ENCODE measurements around the gene PIP4K2A.
A peak's percentile ranks its signal among the peaks of the same experiment; 100 is the strongest.
"Not testable (repeated sequence)": the region's sequence is repeated elsewhere in the genome, so short reads cannot be mapped to it uniquely, and the experiment has no call there.

PIP4K2A gene

DNA sequence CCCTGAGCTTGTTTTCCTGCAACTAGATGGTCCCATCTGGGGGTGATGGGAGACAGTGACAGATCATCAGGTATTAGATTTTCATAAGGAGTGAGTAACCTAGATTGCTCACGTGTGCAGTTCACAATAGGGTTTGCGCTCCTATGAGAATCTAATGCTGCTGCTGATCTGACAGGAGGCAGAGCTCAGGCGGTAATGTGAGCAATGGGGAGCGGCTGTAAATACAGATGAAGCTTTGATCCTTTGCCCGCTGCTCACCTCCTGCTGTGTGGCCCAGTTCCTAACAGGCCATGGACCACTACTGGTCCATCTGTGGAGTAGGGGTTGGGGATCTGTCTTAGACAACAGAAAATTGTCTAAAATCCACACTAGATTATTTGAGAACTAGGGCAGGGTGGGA is 22.3 kb downstream of the PIP4K2A start:
- DNase-seq = not testable (repeated sequence)

DNA sequence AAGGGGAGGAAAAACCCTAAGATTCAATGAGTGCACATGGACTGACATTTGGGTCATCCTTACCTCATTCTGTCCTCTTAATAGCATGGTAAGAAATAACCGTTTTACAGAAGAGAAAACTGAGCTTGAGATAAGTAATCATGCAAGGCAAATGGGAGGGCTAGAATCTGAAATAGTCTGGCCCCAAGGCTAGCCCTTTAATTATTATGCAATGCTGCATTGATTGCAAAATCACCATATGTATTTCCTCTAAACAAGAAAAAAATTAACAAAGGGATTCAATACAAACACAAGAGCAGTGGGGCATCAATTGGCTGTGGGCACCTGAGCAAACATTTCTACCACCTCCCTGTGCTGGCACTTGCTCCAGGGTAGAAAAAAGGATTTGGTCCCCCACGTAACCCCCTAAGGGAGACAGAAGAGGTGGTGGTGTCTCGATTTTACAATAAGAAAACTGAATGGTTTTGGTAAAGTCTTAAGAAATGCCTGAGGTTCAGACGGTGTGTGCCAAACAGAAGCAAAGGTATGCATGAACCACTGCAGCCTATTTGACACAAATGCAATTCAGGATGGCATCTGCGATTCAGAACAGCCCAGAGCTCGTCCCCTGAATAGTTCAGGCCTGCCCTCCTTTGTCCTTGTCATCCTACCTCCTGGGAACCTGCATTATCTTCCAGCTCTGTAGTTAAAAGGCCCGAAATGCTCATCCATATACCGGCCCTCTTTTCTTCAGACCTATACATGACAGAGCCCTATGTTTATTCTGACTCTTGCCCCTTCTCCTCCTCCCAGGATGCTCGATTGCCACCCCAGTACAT is 23.6 kb downstream of the PIP4K2A start:
- no peak for DNase-seq

DNA sequence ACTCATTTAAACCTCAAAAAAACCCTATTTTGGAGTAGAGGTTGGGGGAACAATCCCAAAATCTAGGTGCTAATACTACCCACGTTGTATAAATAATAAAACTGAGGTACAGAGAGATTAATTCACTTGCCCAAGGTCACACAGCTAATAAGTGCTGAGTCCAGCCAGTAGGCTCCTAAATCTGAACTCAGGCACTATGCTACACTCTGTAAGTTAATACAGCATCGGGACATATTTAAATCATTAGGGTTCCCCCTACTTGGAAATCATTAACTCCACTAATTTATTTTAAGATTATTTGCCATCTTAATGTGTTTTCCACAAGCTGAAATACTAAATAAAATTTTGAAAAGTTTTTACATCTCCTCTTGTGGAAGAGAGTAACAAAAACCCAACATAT is 24.2 kb downstream of the PIP4K2A start:
- DNase-seq = no peak

DNA sequence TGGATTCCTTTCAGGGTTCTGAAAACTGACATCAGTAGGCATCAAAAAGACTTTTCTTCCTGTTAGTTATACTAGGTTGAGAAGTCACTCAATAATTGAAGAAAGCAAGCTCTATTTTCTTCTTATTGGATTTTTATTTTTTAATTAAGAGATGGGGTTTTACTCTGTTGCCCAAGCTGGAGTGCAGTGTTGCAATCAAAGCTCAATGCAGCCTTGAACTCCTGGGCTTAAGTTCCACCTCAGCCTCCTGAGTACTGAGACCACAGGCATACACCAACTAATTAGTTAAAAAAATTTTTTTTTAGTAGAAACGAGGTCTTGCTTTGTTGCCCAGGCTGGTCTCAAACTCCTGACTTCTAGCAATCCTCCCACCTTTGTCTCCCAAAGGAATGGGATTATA is 28.0 kb downstream of the PIP4K2A start:
- DNase-seq = no peak

DNA sequence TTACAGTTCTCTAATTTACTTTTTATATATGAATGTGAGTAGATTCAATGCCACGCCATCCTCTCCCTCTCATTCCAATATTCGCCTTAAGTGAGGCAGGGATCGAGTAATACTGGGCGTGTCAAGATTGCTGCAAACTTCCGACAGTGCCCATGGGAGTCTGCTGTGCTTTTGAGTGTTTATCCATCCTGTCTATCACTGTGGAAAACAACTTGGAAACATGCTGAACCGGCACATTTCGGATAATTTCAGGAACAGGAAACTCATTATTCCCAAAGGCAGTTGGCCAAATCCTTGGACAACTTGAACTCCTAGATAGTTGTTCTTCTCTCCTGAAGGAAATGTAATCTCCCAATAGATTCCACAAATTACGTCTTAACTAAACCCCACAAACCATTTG is 28.5 kb downstream of the PIP4K2A start:
- DNase-seq = no peak

DNA sequence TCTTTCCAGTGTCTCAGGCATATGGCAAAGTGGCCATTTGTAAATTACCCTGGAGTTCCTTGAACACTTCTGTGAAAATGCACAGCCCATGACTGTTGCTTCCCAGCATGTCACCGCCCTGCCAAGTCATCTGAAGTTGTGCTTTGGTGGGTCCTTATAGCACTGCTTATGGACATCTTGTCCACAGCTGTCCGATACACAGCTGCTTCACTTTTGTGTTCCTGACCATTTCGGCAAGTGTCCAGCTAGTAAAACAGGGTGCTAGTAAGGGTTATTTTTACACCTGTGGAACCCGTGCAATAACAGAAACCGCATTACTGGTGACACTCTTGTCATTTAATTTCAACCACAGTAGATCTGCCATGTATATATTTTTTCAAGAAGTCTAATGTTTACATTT is 29.7 kb downstream of the PIP4K2A start:
- no peak for DNase-seq

DNA sequence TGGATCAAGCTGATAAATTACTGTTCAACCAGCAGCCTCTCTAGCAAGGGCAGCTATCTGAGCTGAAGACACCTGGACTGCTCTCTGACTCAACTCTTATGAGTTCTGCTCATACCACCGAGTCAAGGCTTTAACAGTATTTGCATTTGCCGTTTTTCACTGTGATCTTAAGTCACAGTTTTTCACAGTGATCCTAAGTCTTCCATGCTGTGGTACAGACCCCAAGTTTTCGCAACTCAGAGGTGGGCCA is 31.3 kb downstream of the PIP4K2A start:
- no peak for DNase-seq

DNA sequence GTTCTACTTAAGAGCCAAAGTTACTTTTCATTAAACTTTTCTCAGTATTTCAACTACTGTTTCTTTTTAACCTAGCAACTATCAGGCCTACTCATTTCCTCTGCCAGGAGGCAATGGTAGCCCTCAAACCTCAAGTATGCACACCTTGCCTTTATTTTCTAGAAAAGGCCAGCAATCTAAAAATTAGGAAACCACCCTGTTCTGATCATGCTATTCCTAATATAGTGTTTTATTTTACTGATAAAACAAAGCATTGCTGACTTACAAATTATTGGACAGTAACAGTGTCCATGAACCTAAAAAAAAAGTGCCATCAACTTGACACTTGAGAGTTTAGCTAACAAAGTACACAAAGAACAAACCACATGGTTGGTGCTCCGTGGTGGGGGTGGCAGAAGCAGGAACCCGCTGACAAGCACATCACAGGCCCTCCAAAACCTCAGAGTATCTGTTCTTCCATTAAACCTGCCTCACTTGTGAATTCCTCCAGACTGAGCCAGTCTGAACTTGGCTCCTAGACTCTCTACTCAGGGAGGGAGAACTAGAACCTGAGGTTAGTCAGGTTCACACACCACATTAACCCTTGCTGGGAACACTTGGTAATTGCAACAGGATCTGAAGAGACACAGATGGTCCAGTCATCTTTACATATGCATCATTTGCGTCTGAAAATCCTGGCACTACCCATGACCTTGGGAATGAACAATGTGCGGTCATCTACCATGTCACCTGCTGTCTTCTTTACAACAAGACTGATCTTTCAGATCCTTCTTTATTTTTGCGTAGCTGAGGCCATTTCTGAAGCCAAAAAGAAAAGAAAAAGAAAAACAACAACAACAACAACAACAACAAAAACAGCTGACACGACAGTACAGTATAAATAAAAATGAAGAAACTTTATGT is 31.9 kb downstream of the PIP4K2A start:
- peak; percentile 56 for DNase-seq

DNA sequence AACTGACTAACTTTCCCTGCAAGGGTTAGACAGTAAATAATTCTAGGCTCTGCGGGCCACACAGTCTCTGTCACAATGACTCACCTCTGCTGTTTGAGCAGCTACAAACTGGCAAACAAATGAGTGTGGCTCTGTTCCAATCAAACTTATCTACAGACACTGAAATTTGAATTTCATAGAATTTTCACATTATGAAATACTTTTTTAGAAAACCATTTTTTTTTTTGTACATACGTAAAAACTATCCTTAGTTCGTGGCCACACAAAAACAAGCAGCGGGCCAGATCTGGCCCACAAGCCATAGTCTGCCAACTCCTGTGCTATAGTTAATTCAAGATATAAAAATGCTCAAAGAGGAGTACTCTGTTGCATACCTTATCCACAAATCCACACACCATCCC is 32.6 kb downstream of the PIP4K2A start:
- DNase-seq = no peak

DNA sequence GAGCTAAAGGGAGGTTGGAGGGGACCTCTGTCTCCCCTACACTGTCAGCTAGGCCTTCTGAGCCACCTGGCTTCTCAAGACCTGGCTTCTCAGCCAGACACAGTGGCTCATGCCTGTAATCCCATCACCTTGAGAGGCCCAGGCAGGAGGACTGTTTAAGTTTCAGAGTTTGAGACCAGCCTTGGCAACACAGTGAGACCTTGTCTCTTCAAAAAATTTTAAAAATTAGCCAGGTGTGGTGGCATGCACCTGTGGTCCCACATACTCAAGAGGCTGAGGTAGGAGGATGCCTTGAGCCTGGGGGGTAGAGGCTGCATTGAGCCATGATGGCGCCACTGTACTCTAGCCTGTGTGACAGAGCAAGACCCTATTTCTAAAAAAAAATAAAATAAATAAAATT is 33.1 kb downstream of the PIP4K2A start:
- no peak for DNase-seq

DNA sequence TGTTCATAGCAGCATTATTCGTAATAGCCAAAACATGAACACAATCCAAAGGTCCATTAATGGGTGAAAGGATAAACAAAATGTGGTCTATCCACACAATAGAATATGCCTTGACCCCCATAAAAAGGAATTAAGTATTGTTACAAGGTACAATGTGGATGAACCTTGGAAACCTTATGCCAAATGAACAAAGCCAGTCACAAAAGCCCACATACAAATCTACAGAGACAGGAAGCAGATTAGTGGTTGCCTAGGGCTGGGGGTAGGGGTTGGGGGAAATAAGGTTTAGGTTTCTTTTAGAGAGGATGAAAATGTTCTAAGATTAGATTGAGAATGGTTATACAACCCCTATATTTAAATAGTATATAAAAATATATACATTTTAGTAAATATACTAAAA is 34.8 kb downstream of the PIP4K2A start:
- DNase-seq = no peak

DNA sequence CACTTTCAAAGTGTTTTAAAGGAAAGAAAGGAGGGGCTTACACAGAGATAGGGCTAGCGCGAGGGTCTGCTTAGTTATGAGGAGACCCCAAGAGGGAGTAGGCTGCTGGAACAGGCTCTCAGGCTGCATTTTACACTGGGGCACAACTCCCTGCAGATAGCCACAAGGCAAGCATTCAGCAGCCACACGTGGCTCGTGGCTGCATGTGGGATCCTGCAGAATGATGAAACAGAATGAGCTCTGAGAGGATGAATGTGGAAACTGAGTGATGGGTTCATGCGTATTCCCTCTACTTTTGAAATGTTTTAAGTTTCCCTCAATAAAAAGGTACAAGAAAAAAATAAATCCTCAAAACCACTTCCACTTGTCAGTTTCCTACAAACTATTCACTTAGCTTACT is 37.0 kb downstream of the PIP4K2A start:
- no peak for DNase-seq

DNA sequence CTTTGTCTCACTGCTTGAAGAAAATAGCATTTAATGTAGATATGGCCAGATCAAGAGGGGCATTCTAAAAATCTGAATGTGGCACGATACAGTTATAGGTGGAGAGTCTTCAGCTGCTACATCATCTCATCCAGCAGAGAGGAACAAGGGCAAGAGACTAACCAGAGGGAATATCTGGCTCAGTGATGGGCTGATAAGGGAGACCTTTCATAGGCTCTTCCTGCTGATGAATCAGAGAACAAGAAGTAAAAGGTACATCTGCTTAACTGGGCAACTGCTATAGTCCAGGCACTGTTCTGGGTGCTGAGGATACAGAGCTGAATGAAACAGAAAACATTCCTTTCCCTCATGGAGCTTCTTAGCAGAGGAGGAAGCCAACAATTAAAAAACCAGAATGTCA is 37.9 kb downstream of the PIP4K2A start:
- no peak for DNase-seq

DNA sequence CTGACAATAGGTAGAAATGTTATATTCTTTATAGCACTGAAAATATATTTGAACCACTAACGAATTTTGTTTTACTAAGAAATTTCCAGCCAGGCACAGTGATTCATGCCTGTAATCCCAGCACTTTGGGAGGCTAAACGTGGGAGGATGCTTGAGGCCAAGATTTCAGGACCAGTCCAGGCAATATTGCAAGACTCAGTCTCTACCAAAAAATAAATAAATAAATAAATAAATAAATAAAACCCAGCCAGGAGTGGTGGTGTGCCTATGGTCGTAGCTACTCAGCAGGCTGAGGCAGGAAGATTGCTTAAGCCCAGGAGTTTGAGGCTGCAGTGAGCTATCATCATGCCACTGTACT is 39.8 kb downstream of the PIP4K2A start:
- DNase-seq = no peak

DNA sequence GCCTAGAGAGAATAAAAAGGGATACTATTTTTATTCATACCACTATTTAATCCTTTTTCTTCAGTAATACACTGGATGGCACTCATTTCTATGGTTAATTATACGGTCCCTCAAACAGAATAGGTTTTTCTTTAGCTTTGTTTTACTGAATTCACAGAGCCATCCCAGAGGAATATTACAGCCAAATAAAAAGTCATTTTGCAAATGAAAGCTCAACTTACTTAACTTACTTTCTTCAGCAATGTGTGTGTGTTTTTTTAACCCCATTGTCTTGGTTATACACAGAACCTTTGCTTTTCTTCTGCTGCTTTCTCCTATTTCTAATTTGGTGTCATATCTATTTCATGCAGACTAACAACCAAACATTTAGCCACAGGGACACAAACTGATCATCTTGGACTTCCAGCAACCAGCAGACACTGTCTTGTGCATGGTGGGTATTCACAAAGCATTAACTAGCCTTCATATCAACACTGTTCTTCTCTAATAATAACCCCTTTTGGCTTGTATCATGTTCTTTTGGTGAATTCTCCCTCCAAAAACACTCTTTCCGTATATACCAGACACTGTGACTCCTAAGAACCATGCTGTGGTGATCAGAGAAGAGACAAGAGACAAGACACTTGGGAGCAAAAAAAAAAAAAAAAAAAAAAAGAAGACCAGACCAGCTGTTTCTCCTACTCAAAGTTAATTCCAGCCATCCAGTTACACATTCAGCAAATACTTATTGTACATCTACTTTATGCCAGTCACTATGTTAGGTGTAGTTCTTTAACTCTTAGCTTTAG is 40.4 kb downstream of the PIP4K2A start:
- DNase-seq = no peak

DNA sequence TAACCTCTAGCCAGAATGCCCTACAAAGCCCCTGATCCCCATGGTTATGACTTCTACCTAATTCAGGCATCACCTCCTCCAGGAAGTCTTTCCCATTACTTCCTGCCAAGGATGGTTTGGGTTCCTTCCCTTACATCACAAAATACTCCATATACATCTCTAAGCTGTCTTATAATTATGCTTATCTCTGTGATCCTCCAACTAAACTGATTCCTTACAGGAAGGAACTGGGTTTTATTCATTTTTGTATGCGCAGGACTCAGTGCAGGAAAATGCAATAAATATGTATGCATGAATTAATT is 41.3 kb downstream of the PIP4K2A start:
- no peak for DNase-seq

DNA sequence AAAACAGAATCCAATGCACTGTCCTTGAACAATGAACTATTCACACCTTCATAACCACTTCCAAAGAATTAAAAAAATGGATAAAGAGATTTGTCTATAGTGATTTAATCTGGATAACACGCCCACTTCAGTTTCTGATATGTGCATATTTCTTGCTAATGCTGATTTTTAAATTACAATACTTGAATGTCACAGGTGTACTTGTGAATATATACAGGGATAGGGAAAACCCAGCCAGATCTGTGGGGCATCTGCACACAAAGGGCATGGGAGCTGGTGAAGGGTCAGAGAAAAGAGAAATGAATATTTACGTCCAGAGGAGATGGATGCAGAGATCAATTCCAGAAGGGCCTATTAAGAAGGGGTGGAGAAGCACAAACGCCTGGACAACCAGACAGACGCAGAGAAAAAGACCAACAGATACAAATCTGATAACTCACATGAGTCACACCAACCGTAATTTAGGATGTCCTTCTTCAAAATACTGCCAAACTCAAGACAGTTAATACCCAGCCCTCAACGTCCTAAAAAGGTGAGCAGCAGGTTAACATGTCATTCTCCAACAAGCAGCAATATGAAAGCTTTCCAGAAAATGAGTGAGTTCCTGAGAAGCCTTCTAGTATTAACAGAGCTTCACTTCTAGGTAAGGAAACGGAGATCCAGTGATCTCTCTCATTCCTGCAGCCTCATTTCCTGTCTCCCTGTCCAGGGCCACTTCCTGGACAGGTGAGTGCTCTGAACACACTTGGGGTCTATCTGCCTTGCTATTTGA is 41.9 kb downstream of the PIP4K2A start:
- no peak for DNase-seq

DNA sequence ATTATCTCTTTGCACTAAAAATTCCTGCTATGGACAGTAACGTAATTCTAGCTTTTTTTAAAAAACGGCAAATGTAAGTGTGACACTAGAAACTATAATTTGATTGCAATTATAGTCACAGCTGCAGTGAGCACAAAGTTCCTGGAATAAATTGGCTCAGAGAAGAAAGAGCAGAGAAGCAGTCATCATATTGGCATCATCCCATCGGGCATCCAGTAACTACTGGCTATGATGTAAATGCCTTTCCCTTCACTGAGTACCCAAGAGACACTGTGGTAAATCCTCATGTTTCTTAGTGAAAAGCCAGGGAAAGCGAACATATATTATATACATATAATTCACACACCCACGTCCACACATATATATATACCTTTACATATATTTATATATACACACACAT is 43.6 kb downstream of the PIP4K2A start:
- DNase-seq = no peak

DNA sequence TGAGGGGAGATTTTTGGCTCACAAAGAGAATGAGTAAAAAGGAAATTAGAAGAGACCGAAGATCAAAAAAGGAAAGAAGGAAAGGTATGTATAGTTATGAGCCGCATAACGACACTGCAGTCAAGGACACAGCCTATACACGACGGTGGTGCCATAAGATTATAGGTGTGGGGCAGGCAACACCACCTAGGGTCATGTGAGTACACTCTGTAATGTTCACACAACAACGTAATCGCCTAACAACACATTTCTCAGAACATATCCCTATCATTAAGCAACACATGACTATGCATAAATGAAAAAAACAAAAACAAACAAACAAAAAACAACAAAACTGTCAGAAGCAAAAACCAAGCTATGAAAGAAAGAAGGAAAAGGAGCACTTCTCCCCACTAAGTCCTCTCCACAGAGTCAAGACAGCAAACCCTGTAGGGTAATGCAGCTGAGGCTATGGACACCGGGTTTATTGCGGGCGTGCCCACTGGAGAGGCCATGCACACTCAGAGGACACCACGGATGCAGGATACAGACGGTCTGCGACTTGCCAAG is 45.1 kb downstream of the PIP4K2A start:
- no peak for DNase-seq

DNA sequence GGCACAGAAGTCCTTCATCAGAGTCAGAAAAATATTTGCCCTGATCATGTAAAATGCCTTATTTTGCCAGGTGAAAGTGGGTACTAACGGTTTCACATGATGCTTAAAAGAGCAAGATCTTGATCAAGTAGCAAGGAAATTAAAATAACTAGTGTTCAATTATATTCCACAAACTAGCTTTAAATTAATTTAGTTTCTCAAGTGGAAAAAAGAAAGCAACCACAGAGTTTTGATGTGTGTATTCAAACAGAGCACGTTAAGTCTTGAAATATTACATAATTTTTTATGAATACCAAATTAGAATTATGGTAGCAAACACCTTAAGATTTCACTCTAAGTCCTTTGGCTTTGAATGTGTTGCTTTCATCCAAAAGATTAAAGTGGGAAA is 47.3 kb downstream of the PIP4K2A start:
- no peak for DNase-seq

DNA sequence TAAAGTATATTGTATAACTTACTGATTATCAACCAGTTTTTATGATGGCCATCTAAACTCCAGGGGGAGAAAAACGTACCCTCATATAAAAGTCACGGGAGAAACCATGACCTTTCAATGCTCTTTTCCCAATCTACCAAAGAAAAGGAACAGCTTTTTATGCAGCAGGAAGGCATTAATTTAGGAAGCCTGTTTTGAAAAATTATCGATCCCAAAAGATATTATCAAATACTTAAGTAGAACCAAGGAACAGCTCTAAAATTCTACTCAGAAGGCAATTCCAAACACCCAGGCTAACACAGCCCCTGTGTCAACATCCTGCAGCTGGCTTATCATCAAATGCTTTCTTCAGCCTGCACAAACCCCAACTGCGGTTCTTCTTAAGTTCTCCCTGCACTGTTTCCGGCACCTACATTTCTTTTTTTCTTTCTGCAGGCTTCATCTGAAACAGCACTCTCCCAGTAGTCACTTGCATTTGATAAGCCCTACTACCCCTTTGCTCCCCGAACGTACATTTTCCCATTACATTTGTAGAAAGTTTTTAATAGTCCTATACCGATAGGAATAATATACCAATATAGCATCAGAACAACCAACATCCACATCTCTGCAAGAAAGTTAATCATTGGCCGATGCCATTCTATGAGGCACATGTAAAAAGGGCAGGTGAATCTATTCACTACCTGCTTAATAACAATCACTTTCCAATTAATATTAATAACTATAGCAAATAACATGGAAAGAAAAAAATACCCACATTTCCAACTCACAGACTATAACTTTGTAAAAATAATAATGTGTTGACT is 47.9 kb downstream of the PIP4K2A start:
- DNase-seq = no peak

DNA sequence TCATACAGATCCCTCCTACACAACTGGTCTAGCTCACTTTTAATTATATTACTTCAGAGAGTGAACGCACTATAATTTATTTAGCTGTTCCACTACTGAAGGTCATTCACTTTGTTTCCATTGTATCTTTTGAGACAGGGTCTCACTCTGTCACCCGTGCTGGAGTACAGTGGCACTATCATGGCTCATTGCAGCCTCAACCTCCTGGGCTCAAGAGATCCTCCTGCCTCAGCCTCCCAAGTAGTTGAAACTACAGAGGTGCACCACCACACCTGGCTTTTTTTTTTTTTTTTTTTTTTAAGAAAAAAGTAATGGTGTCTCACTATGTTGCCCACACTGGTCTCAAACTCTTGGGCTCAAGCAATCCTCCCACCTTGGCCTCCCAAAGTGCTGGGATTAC is 49.0 kb downstream of the PIP4K2A start:
- DNase-seq = no peak
